HG03432 (cell line): ENCODE results near the gene TXNRD2.

Experiments
- ATAC-seq: cut with Tn5 transposase; IDR thresholded peaks from one replicate; pipeline ENCODE4 v1.9.1; 2021; ENCODE audit warnings: mild to moderate bottlenecking, moderate library complexity; ENCODE audit not compliant: unreplicated experiment

TXNRD2 gene

GRCh38 chr22:19879246-19879570 lies 62.4 kb downstream of the TXNRD2 start:
- ATAC-seq: no peak

DNA sequence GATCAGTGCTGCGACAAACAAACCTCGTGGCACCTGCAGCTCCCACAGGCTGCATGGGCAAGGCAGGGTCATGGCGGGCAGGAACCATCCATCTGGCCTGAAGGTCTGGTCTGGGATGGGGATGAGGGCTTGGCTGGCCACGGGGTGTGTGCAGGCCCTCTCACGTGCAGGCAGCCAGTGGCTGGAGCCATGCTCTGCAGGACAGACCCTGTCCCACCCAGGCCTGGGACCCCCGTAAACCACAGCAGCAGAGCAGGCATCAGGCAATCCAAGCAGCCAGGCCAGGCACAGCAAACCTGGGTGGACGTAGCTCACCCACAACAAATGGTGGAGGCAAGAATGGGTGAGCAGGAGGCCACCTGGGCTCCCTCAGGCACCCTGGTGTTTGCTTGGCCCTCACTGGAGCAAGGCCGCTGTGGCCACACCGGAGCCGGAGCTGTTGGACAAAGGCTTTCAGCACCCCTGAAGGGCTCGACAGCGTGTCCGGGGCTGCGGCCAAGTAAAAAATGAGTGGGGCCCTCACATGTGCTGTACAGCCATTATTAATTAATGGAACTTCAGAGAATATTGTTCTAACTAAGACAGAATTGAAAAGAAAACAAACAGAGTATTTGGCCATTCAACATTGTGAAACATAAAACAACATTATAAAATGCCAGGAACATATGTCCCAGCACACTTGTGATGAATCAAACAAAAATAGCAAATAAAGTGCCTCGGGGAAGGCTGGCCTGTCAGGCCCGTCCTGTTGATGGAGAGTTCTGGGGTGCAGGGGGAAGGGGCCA lies 63.0 kb downstream of the TXNRD2 start:
- no peak for ATAC-seq

- no peak for ATAC-seq
These were observed 63.8 kb downstream of the TXNRD2 start for GRCh38 chr22:19877626-19878339.

DNA sequence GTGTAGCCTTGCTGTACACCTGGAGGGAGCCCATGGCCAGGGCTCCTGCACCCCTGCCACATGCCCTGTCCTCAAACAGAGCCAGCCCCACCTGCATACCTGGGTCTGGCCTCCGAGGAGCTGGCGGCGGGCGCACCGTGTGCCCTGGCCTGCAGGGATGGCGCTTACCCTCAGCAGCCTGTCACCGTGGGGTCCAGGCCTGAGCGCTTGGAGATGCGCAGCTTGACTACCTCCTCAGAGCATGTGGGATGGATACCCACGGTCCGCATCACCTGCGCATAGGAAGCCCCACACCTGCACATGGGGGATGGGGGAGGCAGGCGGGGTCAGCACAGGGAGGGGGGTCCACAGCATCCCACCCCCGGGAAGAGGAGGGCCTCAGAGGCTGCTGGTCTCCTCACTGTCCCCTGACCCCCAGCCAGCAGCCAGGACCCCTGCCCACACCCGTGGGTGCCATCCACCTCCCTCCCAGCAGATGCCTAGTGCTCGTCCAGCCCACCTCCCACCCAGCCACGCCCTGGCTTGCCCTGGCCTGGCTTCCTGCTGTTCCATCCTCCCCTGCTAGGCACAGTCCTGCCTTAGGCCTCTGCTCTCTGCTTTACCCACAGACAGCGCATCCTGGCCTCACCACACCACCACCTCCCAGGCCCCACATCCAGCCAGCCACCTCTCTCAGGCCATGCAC lies 64.5 kb downstream of the TXNRD2 start:
- ATAC-seq: no peak

- ATAC-seq: no peak
These were observed 65.2 kb downstream of the TXNRD2 start for GRCh38 chr22:19876314-19876940.

DNA sequence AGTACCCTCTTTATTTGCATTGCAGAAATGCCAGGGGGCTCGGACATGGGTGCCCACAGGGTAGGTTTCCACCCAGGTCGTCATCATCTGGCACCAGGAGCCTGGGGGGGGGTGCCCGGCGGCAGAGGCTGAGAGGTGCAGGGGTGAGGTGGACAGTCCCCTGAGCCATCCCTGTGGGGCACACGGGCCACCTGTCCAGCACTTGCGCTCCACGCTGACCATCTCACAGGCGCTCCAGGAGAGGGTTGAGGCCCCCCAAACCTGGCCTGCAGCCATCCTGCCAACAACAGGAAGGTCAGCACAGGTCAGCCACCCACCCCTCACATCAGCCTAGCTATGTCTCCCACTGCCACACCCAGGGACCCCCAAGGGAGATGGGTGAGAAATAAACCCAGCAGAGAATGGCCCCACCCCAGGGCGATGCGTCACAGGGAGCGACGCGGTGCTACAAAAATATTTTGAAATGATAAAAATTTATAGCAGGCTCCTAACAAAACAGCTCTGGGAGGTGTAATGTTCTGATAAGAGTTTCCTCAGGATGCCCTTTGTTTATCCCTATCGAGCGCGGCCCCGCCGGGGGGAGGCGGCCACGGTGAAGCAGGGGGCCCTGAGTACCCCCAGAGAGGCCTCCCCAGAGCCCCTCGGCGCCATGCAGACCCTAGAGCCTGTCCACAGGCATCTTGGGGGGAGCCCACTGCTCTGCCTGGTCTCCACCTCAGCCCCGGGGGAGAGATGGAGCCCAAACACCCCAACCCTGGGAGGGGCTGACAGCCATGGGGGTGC lies 65.9 kb downstream of the TXNRD2 start:
- ATAC-seq: no peak

- ATAC-seq: no peak
These were observed 66.5 kb downstream of the TXNRD2 start for GRCh38 chr22:19875061-19875530.

GRCh38 chr22:19874307-19875060 lies 67.1 kb downstream of the TXNRD2 start:
- no peak for ATAC-seq

DNA sequence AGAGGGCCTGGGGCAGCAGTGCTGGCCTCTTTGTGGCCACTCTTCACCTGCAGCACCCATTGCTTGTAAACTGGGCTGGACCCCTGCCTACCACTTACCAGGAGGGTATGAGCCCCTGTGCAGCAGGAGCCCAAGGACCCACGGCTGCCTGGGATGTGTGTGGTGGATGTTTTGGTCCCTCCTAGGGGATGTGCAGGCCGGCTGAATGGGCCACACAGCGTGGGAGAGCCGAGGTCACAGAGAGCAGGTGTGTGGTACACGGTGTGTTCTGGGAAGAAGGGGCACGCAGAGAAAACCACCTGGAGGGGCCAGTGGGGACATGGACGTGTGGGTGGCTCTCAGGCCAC lies 67.7 kb downstream of the TXNRD2 start:
- no peak for ATAC-seq

DNA sequence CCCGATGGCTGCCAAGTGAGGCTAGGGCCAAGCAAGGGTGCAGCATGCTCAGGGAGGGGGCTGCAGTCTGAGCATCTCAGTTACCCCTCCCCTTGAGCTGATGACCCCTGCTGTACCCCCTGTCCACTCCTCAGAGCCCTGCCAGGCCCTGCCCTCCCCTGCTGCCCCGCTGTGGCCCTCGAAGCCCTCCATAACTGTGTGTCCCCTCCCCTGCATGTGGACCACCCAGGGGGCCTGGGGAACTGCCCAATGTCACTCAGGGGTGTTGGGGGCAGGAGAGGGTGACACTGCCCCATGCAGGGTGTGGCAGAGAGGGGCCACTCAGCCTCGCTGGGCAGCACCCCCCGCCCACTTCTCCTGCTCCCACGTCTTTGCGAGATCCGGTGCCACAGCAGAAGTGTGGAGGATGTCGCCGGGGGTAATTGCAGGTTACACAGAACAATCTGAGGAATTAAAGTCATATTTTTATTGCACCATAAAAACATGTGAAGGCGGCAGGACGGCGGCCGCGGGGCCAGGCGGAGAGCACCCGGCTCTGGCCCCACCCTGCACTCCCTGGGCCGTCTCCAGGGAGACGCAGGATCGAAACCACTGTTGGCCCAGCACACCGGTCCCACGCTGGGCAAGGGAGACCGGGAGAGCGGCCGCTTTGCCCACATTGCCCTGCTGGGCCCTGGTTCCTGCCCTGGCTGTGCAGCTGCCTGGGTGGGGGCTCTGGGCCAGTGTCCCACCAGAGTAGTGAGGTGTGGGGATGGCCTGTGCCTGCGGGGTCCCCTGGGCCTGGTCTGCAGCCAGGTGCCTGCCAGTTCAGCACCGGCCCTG lies 68.3 kb downstream of the TXNRD2 start:
- ATAC-seq: no peak

DNA sequence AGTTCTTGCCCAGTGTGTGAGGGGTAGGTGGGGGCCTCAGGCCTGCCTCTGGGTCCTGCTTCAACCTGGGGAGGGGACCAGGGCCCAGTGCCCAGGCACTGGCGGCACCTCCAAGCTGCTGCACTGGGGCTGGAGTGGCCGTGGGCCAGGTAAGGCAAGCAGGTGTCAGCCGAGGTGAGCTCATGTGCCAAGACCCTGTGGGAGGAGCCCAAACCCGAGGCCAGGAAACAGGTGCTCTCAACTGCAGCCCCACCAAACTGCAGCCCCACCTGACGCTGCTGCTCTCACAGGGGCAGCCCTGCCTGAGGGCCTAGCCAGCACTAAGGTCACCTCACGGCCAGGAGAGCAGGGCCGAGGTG lies 68.9 kb downstream of the TXNRD2 start:
- ATAC-seq: no peak

DNA sequence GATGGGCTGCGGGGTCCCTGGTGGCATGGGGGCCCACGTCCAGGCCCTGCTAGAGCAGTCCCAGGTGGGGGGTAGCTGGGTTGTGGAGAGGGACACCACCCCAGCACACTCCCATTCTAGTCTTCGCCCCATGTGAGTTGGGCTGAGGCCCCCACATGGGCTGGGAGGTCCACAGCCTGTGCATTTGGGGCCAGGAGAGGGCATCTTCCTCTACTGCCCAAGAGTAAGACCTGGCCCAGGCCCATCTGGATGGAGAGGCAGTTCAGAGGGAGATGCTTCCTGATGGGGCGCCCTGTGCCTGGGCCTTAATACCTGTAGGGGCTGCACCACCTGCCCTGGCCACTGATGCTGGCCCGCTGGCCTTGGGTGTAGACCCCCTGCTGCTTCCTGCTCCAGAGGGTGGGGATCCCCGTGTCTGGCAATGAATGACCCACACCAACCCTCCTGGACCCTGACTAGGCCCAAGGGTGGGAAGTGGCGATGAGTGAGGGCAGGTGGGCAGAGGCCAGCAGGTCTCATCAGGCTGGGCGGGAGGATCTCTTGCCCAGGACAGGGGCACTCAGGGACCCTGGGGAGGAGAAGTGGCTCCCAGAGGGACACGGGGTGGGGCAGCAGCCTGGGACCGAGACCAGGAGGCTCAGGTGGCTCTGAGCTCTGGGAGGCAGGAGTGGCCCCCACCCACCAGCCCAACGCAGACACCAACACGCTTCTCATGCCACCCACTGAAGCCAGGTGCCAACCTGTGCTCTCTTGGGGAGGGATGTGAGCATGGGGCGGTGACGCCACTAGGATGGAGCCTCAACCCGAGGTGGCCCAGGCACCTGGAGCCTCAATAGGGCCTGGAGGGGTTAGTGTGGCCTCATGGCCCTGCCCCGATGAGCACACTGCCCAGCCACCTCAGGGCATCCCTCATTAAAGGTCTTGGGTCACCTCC lies 69.5 kb downstream of the TXNRD2 start:
- no peak for ATAC-seq

GRCh38 chr22:19871023-19871844 lies 70.4 kb downstream of the TXNRD2 start:
- ATAC-seq: no peak

DNA sequence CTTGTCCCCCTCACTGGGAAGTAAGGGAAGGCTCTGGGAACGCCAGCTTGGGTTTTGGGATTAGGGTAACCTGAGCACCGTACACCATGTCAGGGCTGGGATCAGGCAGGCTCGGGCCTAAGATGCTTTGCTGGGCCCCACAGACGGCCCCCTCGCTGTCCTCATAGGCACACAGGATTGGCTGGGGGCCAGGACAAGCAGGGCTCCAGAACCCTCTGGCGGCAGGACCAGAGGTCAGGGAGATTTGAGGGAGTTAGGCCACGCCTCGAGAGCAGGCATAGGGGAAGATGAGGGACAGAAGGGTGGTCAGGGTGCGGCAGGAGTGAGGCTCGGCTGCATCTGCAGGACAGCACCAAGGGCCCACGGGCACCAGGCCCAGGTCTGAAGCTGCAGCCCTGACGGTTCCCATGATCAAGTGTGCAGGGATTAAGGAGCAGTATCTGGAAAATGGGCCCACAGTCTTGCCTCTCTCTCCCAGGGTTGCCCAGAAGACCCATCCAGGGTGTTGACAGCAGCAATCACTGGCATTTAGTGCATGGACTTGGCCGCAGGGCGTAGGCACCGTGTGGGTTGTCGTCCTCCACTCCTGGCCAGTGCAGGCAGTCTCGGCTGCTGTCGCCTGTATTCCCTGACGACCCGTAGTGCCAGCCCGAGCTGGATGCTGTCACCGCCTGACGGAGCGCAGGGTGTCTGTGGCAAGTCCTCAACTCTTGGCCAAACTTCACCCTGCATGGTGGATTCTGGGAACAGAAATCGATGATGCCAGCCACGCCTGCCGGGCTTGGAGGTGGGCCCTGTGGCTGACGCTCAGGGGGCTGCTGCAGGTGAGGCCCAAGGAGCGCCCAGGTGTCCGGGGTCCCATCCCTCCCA lies 71.2 kb downstream of the TXNRD2 start:
- ATAC-seq: no peak

DNA sequence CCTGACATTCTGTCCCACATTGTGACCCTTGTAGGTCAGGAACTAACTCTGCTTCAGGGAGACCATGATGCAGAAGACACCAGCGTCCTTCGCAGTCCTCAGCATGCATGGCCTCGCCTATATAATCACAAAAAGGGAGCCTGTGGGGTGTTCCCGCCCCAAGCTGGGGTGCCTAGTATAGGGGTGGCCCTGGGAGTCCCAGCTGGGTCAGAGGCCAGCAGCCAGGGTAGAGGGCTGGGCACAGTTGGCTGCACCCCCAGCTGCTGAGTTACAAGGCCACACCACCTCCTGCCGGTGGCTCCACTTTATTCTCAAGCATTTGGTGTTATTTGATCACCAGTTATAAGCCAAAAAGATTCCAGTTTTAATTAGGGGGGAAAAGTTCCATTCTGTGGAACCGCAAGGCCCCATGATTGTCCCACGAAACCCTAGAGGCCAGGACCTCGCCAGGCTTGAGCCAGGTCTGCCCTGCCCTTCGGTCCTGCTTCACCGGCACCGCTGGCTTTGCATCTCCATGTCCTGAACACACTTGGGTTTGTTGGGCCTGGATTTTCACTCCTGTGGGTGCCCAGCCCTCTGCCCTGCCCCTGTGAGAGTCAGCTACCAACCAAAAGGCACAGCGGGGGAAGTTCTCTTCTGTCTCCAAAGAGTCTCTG lies 72.0 kb downstream of the TXNRD2 start:
- ATAC-seq: no peak
